ENCODE data around the gene NLE1. TPM values are rescaled to one million over a fixed set of nuclear protein-coding genes. Genes with fewer than 3 reads are reported as not detected.
"Not testable (repeated sequence)": the region's sequence is repeated elsewhere in the genome, so short reads cannot be mapped to it uniquely, and the experiment has no call there.

NLE1 gene
- total RNA-seq, 1 donor from 2014 or later: 30.0 TPM

DNA sequence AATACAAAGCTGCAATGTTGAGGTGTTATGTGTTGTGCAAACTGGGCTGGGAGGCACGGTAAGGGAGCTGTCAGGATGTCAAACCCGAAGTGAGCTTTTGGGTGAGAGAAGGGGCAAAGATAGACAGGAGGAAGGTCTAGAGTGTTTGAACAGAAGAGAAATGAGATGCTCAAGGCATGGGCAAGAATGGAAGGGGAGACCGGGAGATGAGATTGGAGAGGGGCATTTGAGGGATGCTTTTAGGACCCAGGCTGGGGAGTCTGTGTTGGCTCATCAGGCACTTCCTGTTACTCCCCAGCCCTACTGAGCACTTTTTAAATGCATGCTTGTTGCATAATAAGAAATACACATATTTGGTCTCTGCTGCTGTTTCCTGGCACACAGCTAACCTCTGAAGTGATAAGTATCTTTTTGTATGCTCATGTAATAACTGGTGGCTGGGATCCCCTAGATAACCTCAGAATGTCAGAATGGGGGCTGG is 19.2 kb upstream of the NLE1 start:
- no peak for DNase-seq

DNA sequence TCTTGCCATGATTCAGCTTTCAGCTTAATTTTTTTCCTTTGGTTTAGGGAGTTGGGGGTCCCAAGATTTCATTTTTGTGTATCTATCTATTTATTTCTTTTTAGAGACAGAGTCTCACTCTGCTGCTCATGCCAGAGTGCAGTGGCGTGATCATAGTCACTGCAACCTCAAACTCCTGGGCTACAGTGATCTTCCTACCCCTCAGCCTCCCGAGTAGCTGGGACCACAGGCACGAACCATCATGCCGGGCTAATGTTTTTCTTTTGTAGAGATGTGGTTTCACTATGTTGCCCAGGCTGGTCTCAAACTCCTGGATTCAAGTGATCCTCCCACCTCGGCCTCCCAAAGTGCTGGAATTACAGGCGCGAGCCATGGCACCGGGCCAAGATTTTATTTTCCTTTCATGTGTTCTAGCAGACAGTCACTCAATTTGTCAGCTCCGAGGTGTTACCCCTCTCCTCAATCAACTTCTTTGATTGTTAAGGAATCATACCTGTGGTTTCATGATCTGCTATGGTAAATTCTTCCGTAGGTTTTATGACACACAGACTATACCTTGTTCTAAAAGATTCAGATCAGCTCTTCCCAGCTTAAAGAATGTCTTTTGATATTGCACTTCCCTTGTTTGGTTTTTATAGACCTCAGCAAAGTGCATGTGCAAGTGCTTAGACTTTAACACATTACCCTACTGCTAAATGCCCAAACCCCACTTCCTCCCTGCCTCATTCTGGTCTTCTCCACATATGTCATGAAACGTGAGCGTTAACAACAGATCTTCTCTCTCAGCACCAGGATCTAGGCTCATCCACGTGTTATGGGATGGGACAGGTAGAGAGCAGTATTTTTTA is 18.5 kb upstream of the NLE1 start:
- no peak for DNase-seq

DNA sequence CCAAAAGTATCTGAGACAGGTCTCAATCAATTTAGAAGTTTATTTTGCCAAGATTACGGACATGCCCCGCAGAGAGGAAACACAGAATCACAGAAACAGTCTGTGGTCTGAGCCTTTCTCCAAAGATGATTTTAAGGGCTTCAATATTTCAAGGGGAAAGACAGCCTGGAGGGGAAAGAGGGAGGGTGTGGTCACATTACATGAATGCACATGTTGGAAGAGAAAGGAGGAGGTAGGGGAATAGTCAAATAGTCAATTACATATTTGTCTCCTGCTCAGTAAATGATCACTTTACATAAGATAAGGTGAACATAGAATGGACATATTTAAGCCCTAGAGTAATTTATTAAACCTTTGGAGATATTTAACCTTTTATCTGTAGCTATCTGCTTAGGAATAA is 17.8 kb upstream of the NLE1 start:
- DNase-seq: no peak

DNA sequence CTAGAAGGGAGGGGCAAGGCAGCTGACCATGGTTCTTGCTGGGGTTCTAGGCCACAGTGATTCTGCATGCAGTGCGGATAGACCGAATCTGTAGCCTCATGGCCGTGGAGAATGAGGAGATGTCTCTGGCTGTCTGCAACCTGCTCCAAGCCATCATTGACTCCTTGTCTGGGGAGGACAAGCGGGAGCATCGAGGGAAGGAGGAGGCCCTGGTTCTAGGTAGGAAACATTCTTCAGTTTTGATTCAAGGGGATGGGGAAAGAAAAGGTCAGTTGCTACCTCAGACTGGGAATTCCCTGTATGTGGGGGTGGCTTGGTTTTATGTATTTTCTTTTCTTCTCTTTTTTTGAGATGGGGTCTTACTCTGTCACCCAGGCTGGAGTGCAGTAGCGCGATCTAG is 13.1 kb upstream of the NLE1 start:
- DNase-seq: no peak

DNA sequence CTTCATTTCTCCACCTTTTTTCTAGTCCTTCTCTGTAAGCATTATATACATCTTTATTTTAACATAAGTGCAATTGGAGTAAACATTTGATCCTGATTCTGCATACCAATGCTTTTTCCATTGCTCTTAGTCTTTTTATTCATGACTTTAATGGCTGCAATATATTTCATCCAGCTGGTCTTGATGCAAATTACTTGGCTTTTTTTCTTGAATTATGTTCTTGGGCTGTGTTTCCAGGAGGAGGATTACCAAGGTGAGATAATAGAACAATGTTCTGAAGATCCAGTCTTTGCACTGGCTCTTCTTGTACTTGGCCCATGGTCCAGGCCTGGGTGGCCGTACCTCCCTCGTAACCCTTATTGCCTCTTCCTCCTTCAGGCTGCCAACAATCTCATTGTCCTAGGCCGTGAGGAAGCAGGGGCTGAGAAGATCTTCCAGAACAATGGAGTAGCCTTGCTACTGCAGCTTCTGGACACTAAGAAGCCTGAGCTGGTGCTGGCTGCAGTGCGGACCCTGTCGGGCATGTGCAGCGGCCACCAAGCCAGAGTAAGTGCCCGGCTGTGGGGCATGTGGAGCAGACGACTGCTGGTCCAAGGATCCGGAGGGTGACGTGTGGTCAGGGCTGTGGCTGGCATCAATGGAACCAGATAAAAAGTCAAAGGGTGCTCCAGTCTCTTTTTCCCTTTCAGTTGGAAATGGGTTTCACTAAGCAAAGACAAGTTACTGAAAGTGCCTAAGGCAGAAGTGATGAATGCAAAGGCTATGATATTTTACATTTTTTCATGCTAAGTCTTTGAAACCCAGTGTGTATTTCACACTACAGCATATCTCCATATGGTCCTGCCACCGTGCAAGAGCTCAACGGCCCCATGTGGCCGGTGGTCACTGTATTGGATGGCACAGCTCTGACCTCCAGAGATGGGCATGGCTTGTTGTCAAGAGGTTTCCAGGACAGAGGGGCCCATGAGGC is 12.4 kb upstream of the NLE1 start:
- no peak for DNase-seq

DNA sequence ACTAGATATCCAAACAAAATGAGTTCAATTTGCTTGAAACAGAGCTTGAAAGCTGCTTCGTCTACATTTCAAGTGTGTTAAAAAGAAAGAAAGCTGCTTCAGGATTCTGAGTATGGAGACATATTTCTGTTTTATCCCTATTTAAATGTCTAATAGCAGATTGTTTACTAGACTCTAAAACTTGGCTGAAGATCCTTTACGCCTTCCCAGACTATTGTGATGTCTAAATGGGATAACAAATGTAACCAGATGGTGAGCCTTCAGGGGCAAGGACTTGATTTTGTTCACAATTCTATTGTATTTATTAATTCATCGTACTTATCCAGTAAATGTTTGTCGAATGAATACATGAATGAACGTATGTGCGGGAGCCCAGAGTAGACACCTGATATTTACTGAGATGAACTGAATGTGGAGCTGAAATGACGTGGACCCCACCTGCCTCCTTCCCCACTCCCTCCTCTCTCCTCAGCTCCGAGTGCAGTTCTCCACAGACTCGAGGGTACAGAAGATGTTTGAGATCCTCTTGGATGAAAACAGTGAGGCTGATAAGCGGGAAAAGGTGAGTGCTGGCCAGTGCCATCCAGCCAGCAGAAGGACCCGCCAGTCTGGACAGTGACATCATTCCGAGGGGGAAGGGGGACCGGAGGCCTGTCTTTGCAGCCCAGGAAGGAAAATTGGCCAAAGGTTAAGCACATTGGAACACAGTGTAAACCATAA is 10.5 kb upstream of the NLE1 start:
- no peak for DNase-seq

DNA sequence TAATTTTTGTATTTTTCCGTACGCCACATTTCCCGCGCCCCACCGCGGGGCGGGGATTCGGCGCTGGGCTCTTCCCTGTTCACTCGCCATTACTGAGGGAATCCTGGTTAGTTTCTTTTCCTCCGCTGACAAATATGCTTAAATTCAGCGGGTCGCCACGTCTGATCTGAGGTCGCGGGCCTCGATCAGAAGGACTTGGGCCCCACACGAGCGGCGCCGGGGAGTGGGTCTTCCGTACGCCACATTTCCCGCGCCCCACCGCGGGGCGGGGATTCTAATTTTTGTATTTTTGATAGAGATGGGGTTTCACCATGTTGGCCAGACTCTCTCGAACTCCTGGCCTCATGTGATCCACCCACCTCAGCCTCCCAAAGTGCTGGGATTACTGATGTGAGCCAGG is 9.0 kb upstream of the NLE1 start:
- DNase-seq: not testable (repeated sequence)

DNA sequence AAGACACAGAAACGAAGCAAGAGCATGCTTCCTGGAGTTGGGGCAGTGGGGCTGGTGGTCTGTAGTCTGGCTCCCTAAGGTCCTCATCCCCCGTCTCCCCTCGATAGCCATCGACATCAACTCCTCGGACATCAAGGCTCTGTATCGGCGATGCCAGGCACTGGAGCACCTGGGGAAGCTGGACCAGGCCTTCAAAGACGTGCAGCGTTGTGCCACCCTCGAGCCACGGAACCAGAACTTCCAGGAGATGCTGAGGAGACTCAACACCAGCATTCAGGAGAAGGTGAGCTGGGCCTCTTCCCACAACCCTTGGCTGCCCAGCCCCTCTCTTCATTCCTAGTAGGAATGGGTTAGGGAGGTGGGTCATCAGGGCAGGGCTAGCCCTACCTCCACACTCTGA is 7.8 kb upstream of the NLE1 start:
- DNase-seq: no peak

DNA sequence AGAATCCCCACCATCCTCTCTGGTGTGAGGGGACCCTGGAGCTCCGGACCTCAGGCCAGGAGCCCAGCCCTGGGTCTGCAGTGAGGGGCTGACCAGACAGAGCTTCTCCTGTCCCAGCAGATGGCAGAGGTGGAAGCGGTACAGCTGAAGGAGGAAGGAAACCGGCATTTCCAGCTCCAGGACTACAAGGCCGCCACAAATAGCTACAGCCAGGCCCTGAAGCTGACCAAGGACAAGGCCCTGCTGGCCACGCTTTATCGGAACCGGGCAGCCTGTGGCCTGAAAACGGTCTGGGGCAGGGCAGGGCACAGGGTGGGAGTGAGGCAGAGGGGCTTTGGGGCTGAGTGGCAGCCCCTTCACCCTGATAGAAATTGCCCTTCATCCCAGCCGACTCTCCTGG is 6.0 kb upstream of the NLE1 start:
- no peak for DNase-seq

DNA sequence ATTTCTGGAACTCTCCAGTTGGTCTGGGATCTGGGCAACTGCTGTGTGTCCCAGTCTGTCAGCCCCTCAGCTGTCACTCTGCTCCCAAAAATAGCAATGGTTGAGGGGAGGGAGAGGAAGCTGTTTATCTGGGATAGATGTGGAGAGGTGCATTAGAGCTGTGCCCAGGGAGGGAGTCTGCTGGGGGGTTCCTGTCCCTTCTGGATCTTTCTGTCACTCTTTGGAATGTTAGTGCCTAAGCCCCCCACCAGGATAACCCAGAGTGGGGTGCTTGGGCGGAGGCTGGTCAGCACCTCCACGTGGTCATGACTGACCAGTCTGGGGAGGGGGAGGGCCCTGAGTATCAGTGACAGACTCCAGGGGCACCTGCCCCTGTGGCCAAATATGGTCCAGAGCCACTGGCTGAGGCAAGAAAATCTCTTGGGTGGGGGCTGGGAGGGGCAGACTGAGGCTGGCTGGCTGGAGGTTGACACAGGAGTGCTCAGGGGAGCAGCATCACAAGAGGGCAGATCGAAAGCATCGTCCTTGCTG is 5.3 kb upstream of the NLE1 start, which contains the start of gene UNC45B:
TSS of gene UNC45B (plus strand) at position 443 of the 531 bp plus-strand sequence. CDS start 447 bp downstream, outside the sequence.
- DNase-seq: peak; percentile 83

DNA sequence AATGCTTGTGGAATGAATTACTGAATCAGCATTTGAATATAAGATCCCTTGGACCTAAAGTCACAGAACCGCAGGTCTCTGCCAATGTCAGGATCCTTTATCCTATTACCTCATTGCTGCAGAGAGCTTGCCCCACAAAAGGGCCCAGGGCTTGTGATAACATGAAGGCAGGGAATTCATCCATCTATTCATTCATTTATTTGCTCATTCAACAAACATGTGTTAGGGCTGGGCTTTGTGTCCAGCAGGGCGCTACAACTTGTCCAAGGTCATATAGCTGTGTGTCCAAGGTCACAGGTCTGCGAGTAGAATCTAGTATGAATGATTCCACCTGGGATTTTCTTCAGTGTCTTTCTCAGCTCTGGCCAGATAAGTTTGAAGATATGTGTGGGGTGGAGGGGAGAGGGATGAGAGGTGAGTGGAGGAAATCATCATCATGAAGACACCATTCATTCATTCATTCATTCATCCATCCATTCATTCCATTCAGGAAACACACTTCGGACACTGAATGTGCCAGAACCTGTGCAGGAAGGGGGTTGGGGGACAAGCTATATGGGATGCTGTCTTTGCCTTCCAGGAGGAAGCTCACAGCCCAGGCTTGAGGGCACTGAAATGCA is 4.2 kb upstream of the NLE1 start:
- DNase-seq: no peak

DNA sequence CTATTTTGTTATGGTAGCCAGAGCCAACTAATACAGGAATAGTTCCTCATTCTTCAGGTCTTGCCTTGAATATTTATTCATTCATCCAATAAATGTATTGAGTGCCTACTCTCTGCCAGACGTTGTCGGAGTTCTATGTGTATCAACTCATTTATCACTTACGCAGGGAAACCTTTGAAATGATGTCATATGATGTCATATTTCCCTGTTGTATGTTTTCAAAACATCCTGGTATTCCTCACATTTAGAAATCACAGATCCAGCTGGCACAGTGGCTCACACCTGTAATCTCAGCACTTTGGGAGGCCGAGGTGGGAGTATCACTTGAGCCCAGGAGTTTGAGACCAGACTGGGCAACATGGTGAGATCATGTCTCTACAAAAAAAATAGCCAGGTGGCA is 2.7 kb upstream of the NLE1 start:
- no peak for DNase-seq

DNA sequence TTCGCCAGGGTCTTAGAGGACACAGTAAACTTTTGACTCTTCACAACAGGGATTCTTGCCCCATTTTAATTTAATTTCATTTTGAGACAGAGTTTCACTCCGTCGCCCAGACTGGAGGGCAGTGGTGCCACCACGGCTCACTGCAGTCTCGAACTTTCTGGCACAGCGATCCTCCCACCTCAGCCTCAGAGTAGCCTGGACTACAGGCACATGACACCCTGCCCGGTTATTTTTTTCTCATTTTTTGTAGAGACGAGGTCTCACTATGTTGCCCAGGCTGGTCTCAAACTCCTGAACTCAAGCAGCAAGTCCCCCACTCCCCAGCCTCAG is 329 bp upstream of the NLE1 start:
- no peak for DNase-seq

DNA sequence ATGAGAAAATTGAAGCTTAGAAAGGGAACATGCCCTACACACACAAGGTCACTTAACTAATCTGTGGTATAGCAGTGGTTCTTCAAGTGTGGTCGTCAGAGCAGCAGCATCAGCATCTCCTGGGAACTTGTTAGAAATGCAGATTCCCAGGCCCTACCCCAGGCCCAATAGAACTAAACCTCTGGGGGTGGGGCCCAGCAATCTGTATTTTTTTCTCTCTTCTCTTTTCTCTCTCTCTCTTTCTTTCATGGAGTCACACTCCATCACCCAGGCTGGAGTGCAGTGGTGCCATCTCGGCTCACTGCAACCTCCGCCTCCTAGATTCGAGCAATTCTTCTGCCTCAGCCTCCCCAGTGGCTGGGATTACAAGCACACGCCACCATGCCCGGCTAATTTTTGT is 3.9 kb downstream of the NLE1 start:
- DNase-seq: no peak

DNA sequence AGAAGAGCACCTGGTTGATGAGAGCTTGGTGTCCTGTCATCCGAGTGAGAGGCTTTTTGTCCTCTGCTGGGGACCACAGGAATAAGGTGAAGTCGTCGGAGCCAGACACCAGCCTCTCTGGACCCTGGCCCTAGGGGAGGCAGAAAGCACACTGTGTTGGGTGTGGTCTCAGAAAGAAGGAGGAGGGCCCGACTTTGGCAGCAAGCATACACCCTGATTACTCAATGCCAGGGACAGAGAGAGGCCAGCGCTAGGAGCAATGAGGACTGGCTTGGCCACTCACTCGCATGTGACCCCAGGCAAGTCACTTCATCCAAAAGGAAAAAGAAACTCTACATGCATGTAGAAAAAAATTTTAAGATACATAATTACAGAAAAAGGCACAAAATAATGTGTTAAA is 6.8 kb downstream of the NLE1 start:
- no peak for DNase-seq

DNA sequence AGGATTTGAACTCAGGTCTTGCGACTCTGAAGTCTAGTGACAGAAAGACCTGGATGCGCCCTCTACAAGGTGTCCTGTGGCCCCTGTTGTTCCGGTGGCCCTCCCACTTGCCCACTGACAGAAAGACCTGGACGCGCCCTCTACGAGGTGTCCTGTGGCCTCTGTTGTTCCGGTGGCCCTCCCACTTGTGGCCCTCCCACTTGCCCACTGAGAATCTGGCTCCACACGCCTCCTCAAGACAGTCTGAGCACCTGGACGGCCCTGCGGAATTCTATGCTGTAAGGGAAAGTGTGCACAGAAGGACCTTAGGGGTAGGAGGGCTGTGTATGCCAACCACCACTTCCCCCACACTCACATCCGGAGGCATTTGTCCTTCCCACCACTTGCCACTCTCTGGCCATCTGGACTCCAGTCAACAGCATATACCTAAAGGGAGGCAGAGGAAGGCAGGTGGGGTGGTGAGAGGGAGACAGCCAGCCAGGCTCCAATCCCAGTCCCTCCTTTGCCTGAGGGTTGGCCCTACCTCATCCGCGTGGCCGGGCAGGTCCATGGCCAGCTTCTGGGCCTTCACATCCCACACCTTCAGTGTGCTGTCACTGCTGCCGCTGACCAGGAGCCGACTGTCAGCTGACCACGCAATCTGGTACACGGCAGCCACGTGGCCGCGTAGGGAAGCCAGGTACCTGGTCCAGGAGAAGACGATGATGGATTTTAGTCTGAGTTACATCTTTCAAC is 9.1 kb downstream of the NLE1 start:
- no peak for DNase-seq

DNA sequence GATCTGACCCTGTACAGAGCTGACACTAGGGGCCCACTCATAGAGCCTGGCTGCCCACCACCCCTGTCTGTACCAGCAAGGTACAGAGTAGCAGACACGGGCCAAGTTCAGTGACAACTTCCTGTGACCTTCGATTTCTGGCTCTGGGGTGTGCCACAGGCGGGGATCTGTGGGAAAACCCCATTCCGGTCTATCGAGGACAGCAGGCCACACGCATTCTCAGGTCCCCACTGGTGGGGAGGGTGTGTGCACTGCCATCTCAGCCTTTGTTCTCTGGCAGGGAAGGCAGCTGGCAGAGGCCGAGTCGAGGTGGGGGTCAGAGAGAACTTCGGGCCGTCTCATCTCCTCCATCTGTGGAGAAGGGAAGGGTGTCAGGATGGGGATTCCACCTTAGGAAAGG is 10.0 kb downstream of the NLE1 start:
- DNase-seq: no peak

DNA sequence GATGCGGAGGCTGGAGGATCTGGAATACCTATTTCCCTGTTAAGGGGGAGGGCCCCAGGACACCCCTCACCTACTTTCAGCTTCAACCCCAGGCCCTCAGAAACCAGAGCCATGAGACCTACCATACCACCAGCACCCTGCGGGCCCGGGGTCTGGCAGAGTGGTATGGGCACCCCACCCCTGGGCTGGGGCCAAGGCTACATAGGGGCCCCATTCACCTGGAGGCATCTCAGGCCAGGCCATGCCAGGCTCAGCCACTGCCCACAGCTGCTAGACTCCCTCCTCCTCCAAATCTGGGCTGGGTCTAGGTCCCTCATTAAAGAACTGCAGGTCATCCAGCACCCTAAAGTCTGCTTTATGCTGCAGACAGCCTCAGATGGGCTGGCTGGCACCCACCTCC is 11.7 kb downstream of the NLE1 start:
- no peak for DNase-seq

DNA sequence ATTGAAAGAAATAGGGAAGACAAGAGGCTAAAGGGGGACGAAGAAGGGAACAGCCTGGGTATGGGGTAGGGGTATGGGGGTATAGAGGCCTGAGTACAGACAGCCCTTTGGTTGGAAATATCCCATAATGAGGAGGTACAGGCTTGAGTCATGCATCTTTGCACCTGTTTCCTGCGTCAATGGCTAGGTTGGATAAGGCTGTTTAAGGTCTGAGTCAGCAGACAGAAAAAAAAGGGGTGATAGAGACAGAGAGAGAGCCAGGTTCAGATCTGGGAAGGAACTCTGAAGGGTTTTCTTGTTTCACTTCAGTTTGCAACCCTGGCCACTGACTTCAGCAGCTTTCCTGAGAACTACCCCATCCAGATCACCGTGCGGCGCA is 12.1 kb downstream of the NLE1 start:
- DNase-seq: no peak

DNA sequence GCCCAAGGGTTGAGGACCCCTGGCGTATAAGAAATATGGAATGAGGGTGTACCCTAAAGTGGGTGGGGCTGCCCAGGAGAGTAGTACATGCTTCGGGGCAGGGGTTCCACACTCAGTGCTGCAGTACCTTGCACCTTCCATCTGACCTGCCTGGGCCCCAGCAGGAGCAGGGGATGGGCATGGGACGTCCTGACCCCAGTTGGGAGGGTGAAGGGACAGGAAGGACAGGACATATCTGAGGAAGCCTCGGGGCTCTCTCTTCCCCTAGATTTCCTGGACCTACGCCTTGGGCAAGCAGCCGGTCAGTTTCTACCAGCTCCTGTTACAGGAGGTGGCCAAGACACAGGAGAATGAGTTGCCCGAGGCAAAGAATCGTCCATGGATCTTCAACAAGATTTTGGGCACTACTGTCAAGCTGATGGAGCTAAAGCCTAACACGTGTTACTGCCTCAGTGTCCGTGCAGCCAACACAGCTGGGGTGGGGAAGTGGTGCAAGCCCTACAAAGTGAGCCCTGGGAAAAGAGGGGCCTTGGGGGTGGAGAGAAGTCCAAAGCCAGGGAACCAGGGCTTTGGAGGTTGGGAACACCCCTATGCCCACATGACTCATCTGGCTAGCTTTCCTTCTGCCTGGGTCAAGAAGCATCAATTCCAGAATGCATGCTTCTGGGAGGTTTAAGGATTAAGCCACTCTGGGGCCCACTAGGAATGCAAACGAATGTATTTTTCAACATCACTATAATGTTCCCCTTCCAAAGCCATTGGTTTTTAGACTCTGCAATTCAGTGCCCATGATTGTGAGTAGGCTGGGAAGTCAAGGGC is 12.7 kb downstream of the NLE1 start:
- no peak for DNase-seq
